B cell (primary cell): ENCODE measurements around the gene PAWR.

ENCODE experiments used
- CTCF ChIP-seq: fragments of 200-600 bp; IDR thresholded peaks from one replicate; pipeline ENCODE4 v1.8.0; 2022; ENCODE audit warnings: antibody characterized with exemption, mild to moderate bottlenecking
- EZH2 ChIP-seq: IDR thresholded peaks from 2 replicates; pipeline ENCODE4 v1.6.1; 2012; ENCODE audit warnings: borderline replicate concordance, low read depth, mild to moderate bottlenecking, moderate library complexity, low read length; ENCODE audit not compliant: insufficient read depth, poor library complexity, severe bottlenecking

- TF ChIP-seq CTCF: no peak
- no peak for TF ChIP-seq EZH2
Measured at GRCh38 chr12:79587368-79587767, 103.4 kb downstream of the PAWR start.
